Gastrocnemius medialis (tissue), 4 donors: Measurements from ENCODE around the gene FNBP1L. TPM values are rescaled to one million over a fixed set of nuclear protein-coding genes. Genes with fewer than 3 reads are reported as not detected.

Source experiments
- ATAC-seq, 2 donors: fragments of 150-250 bp; one replicate each; pipeline ENCODE4 v1.9.1; 2016
- DNase-seq, 2 donors: peaks; one replicate each; pipeline ENCODE4 v3.0.0-alpha.2; 2019
- H3K27ac ChIP-seq, 4 donors: fragments of 200-600 bp; sonication (generic); 1 replicate in 1 of 4; 2 replicates in 3 of 4; pipeline ENCODE4 v1.5.1; 2016 to 2018; ENCODE audit warnings: mild to moderate bottlenecking in 2 of 4, moderate library complexity in 1 of 4
- H3K27me3 ChIP-seq, 3 donors: fragments of 200-600 bp; sonication (generic) in 2 of 3; 1 replicate in 1 of 3; 2 replicates in 2 of 3; pipeline versions ENCODE4 v1.5.1 to v1.6.0; 2016 to 2019; ENCODE audit warnings: mild to moderate bottlenecking in 1 of 3, moderate library complexity in 1 of 3
- H3K36me3 ChIP-seq, 2 donors: fragments of 200-600 bp; sonication (generic) in 1 of 2; one replicate each; pipeline ENCODE4 v1.5.1; 2017 to 2018
- H3K4me1 ChIP-seq, 2 donors: fragments of 200-600 bp; sonication (generic) in 1 of 2; one replicate each; pipeline ENCODE4 v1.5.1; 2016 to 2017; ENCODE audit warnings: mild to moderate bottlenecking in 2 of 2
- H3K4me3 ChIP-seq, 4 donors: fragments of 200-600 bp; sonication (generic) in 3 of 4; 1 replicate in 1 of 4; 2 replicates in 3 of 4; pipeline ENCODE4 v1.5.1; 2016 to 2019; ENCODE audit warnings: mild to moderate bottlenecking in 2 of 4
- H3K9me3 ChIP-seq, 3 donors: fragments of 200-600 bp; sonication (generic) in 2 of 3; 1 replicate in 1 of 3; 2 replicates in 2 of 3; pipeline ENCODE4 v1.5.1; 2016 to 2019
- POLR2A ChIP-seq, 2 donors: fragments of 450-650 bp; IDR thresholded peaks; one replicate each; pipeline ENCODE4 v1.6.1; 2017; ENCODE audit warnings: antibody characterized with exemption in 2 of 2, mild to moderate bottlenecking in 2 of 2, moderate library complexity in 2 of 2
- in situ Hi-C, 4 donors: fragments of 200-750 bp; cut with MboI; loops; one replicate each; pipeline versions ENCODE4 v1.15.0 to v1.8.0; 2017; ENCODE audit warnings: low sequenced_read_pairs in 4 of 4
- intact Hi-C: fragments of 100-400 bp; cut with DNase I; formaldehyde crosslinking; loops from one replicate; pipeline ENCODE4 v1.15.1; 2023; ENCODE audit warnings: low total_unique reads
- total RNA-seq, 4 donors: library from RNA; depleted of rRNA; stranded (reverse); fragments of >200 nt; gene quantifications; one replicate each; pipeline versions ENCODE4 v1.1.0 to v1.2.3, GENCODE V29; 2016
- TF ChIP-seq, protein P1 (sequence below), 5 experiments: fragments of 450-650 bp in 3 of 5; fragments of 200-600 bp in 2 of 5; sonication (generic) in 2 of 5; IDR thresholded peaks in 4 of 5; conservative IDR thresholded peaks in 1 of 5; 1 replicate in 4 of 5; 2 replicates in 1 of 5; pipeline ENCODE4 v1.5.1; 2016 to 2019; ENCODE audit warnings: antibody characterized with exemption in 5 of 5, mild to moderate bottlenecking in 3 of 5, moderate library complexity in 3 of 5

FNBP1L gene
- 10 to 100 TPM; 16.0 to 35.1 (median 17.4) TPM for total RNA-seq

DNA sequence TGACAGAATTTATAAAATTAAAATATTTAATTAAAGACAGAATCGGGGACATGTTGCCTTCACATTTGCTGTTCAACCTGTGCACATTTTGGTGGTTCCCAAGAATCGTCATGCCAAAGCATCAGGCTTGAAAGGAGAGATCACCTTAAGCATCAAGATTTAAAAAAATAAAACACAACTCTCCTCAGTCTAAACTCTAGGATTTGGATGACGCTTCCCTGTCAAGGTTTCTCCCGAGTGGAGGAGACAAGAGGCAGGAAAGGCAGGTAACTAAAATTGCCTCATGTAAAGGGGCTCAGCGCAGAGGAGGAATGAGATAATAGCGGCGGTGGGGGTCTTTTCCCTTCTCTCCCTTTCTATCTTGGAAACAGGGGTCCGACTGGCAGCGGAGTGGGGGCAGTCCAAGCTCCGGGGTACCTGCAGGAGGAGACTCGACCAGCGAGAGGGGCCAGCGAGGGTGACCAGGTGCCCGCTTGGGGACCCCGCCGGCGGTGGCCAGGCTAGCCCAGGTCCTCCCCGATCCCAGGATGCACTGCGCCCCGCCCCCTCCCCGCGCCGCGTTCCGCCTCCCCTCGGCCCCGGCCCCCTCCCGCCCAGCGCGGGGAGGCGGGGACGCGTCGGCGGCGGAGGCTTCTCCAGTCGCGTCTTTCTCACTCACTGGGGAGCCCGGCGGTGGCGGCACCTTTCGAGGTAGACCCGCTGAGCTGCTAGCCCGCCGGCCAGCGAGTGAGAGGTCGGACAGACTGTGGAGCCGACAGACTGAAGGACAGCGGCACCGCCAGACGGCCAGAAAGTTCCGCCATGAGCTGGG lies at the start of gene FNBP1L:
Gene FNBP1L, plus strand, starts transcription at position 638 of the 811 bp plus-strand sequence. Its CDS starts 164 bp downstream, at position 802.
- intact Hi-C loops: loop anchor here (1.0 to 10.0 kb wide), 7 partner anchors 99 to 400 kb away; partner anchors contain the start of genes CCDC18, MTF2 and TMED5
- peak within 1 kb of the TSS; percentile 84 to 94 (median 90) for H3K4me3 ChIP-seq
- peak; percentile 82 to 83 for TF ChIP-seq POLR2A (IDR thresholded peaks at IDR 0.05)
- TF ChIP-seq, protein P1, sequence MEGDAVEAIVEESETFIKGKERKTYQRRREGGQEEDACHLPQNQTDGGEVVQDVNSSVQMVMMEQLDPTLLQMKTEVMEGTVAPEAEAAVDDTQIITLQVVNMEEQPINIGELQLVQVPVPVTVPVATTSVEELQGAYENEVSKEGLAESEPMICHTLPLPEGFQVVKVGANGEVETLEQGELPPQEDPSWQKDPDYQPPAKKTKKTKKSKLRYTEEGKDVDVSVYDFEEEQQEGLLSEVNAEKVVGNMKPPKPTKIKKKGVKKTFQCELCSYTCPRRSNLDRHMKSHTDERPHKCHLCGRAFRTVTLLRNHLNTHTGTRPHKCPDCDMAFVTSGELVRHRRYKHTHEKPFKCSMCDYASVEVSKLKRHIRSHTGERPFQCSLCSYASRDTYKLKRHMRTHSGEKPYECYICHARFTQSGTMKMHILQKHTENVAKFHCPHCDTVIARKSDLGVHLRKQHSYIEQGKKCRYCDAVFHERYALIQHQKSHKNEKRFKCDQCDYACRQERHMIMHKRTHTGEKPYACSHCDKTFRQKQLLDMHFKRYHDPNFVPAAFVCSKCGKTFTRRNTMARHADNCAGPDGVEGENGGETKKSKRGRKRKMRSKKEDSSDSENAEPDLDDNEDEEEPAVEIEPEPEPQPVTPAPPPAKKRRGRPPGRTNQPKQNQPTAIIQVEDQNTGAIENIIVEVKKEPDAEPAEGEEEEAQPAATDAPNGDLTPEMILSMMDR (IDR thresholded peaks at IDR 0.05 in 4 of 5, conservative IDR thresholded peaks at IDR 0.05 in 1 of 5): no peak
- in situ Hi-C loops: loop anchor here (10.0 to 25.0 kb wide), 4 partner anchors 167 to 390 kb away; no protein-coding TSS in a partner anchor
- DNase-seq (peak; percentile 62 to 63), ATAC-seq (peak; percentile 59)
- no peaks in the 10 kb centered on the region for H3K27me3 ChIP-seq
- H3K27ac ChIP-seq: peak within 1 kb of the TSS; percentile 85 to 98 (median 88)
- H3K9me3 ChIP-seq: no peaks in the 10 kb centered on the region
- H3K36me3 ChIP-seq: no peaks in the 10 kb centered on the region
- H3K4me1 ChIP-seq: peaks cover 14 to 15% of the 10 kb centered on the region in 2 donors

DNA sequence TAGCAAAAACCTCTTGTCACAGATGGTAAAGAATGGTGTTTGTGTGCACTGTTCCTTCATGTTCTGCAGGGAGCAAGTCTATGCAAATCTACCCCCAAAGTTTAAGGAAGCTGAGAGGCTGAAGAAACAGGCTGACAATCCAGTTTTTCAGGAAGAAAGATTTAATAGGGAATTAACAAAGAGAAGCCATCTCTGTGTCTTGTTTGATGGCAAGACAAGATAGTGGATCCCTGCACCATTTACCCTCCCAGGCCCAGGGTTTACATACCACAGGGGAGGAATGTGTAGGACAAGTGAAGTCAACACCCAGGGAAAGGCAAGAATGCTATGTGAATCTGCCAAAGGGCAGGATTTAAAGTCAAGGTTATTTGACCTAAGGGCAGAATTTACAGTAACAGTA lies 48.1 kb upstream of the FNBP1L start:
- H3K4me3 ChIP-seq: no peak overlapping the region
- intact Hi-C loops (no loop called here), in situ Hi-C loops (loop anchor here in 1 of 4 donors (25.0 kb wide), 1 partner anchor 87 kb away; no protein-coding TSS in a partner anchor)
- ATAC-seq: no peak
- no peak for TF ChIP-seq POLR2A (IDR thresholded peaks at IDR 0.05)
- TF ChIP-seq, protein P1 (IDR thresholded peaks at IDR 0.05 in 4 of 5, conservative IDR thresholded peaks at IDR 0.05 in 1 of 5): no peak
- H3K27ac ChIP-seq: no peak overlapping the region
- H3K9me3 ChIP-seq: no peaks in the 10 kb centered on the region
- no peak for DNase-seq
- no peaks in the 10 kb centered on the region for H3K27me3 ChIP-seq
- no peaks in the 10 kb centered on the region for H3K4me1 ChIP-seq
- no peaks in the 10 kb centered on the region for H3K36me3 ChIP-seq

DNA sequence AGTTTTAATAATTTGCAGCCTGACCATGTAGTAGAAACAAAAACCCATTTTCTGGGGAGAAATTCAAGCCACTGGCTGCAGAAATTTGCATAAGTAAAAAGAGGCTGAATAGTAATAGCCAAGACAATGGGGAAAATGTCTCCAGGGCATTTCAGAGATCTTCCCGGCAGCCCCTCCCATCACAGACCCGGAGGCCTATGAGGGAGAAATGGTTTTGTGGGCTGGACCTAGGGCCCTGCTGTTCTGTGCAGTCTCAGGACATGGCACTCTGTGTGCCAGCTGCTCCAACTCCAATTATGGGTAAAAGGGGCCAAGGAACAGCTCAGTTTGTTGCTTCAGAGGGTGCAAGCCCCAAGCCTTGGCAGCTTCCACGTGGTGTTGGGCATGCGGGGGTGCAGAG lies 39.7 kb upstream of the FNBP1L start:
- H3K4me3 ChIP-seq: no peak overlapping the region
- H3K9me3 ChIP-seq: no peaks in the 10 kb centered on the region
- H3K27ac ChIP-seq: no peak overlapping the region
- H3K36me3 ChIP-seq: no peaks in the 10 kb centered on the region
- DNase-seq (no peak), ATAC-seq (no peak)
- in situ Hi-C loops: loop anchor here in 1 of 4 donors (25.0 kb wide), 1 partner anchor 96 kb away; no protein-coding TSS in a partner anchor
- no peaks in the 10 kb centered on the region for H3K4me1 ChIP-seq
- H3K27me3 ChIP-seq: no peaks in the 10 kb centered on the region
- TF ChIP-seq, protein P1 (IDR thresholded peaks at IDR 0.05 in 4 of 5, conservative IDR thresholded peaks at IDR 0.05 in 1 of 5): no peak
- no peak for TF ChIP-seq POLR2A (IDR thresholded peaks at IDR 0.05)
- intact Hi-C loops: no loop called here

DNA sequence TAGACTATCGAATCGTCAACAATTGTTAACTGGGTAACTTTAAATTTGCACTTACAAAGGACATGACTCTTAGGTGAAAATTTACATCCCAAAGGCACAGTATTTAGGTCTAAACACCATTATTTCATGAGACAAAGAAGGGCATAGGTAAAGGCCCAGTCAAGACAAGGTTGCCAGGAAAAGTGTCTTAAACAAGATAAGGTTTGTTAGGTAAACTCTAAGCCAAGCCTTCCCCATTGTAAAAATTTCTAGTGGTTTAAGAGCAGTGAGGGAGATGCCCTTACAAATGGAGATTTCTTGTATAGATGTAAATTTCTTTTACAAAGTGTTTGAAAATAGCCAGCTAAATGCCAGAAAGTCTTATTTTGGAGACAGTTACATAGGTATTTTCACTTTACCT lies 36.9 kb upstream of the FNBP1L start:
- H3K4me1 ChIP-seq: no peaks in the 10 kb centered on the region
- H3K4me3 ChIP-seq: no peak overlapping the region
- intact Hi-C loops (no loop called here), in situ Hi-C loops (loop anchor here in 1 of 4 donors (25.0 kb wide), 1 partner anchor 99 kb away; no protein-coding TSS in a partner anchor)
- H3K9me3 ChIP-seq: no peaks in the 10 kb centered on the region
- DNase-seq: no peak
- no peak overlapping the region for H3K27ac ChIP-seq
- ATAC-seq: no peak
- H3K36me3 ChIP-seq: no peaks in the 10 kb centered on the region
- no peaks in the 10 kb centered on the region for H3K27me3 ChIP-seq
- TF ChIP-seq, protein P1 (IDR thresholded peaks at IDR 0.05 in 4 of 5, conservative IDR thresholded peaks at IDR 0.05 in 1 of 5): no peak
- TF ChIP-seq POLR2A (IDR thresholded peaks at IDR 0.05): no peak
